Nephron (organoid): ENCODE measurements around the gene PAQR4.

Experiments
- H3K27ac Mint-ChIP-seq, 3 experiments: 2 replicates each; pipeline ENCODE4 v1.8.0; 2020; ENCODE audit warnings: mixed read lengths in 3 of 3, mild to moderate bottlenecking in 2 of 3, moderate library complexity in 1 of 3
- H3K27me3 Mint-ChIP-seq: 2 replicates; pipeline ENCODE4 v1.8.0; 2021; ENCODE audit warnings: low read depth, mild to moderate bottlenecking, moderate library complexity, mixed read lengths
- H3K36me3 Mint-ChIP-seq: 2 replicates; pipeline ENCODE4 v1.8.0; 2020; ENCODE audit warnings: low read depth, mixed read lengths
- H3K4me1 Mint-ChIP-seq: 2 replicates; pipeline ENCODE4 v1.8.0; 2020; ENCODE audit warnings: mixed read lengths
- H3K4me3 Mint-ChIP-seq, 3 experiments: 2 replicates each; pipeline ENCODE4 v1.8.0; 2020; ENCODE audit warnings: mild to moderate bottlenecking in 3 of 3, mixed read lengths in 3 of 3, moderate library complexity in 2 of 3
- H3K9me3 Mint-ChIP-seq: 2 replicates; pipeline ENCODE4 v1.8.0; 2020; ENCODE audit warnings: mixed read lengths
- CTCF ChIP-seq, 3 experiments: fragments of 200-600 bp; sonication (generic); IDR thresholded peaks; one replicate each; pipeline ENCODE4 v1.5.0; 2021; ENCODE audit warnings: antibody characterized with exemption in 3 of 3; ENCODE audit not compliant: unreplicated experiment in 3 of 3

PAQR4 gene

GRCh38 chr16:3020604-3021448, 51.7 kb downstream of the PAQR4 start:
- Mint-ChIP-seq H3K27ac (peak overlapping the region; percentile 85 to 96 (median 87)), H3K36me3 (peaks cover 4% of the 10 kb centered on the region), H3K4me3 (peak overlapping the region; percentile 90 to 92 (median 92)), H3K9me3 (no peaks in the 10 kb centered on the region), H3K27me3 (peaks cover 34% of the 10 kb centered on the region), H3K4me1 (peaks cover 33% of the 10 kb centered on the region)
- no peak for TF ChIP-seq CTCF (IDR thresholded peaks at IDR 0.05; ENCODE audit: unreplicated experiment in 3 of 3)

GRCh38 chr16:3021449-3022207, 52.5 kb downstream of the PAQR4 start:
- Mint-ChIP-seq H3K36me3 (peaks cover 12% of the 10 kb centered on the region), H3K4me3 (peak overlapping the region; percentile 90 to 92 (median 92)), H3K27me3 (peaks cover 33% of the 10 kb centered on the region), H3K27ac (peak overlapping the region; percentile 85 to 96 (median 87)), H3K4me1 (peaks cover 33% of the 10 kb centered on the region), H3K9me3 (no peaks in the 10 kb centered on the region)
- TF ChIP-seq CTCF (IDR thresholded peaks at IDR 0.05; ENCODE audit: unreplicated experiment in 3 of 3): peak in 2 of 3 experiments; percentile 30 to 42

- no peak for TF ChIP-seq CTCF (IDR thresholded peaks at IDR 0.05; ENCODE audit: unreplicated experiment in 3 of 3)
- peak overlapping the region; percentile 85 to 96 (median 87) for H3K27ac Mint-ChIP-seq
- peaks cover 33% of the 10 kb centered on the region for H3K4me1 Mint-ChIP-seq
- H3K36me3 Mint-ChIP-seq: peaks cover 12% of the 10 kb centered on the region
- peak overlapping the region; percentile 90 to 92 (median 92) for H3K4me3 Mint-ChIP-seq
- no peaks in the 10 kb centered on the region for H3K9me3 Mint-ChIP-seq
- H3K27me3 Mint-ChIP-seq: peaks cover 29% of the 10 kb centered on the region
Observed at GRCh38 chr16:3022208-3022683, 53.1 kb downstream of the PAQR4 start.

GRCh38 chr16:3022684-3023414, 53.7 kb downstream of the PAQR4 start:
- H3K27ac Mint-ChIP-seq: peak overlapping the region; percentile 85 to 96 (median 87)
- peaks cover 33% of the 10 kb centered on the region for H3K4me1 Mint-ChIP-seq
- H3K9me3 Mint-ChIP-seq: no peaks in the 10 kb centered on the region
- peaks cover 27% of the 10 kb centered on the region for H3K27me3 Mint-ChIP-seq
- peak overlapping the region; percentile 90 to 92 (median 92) for H3K4me3 Mint-ChIP-seq
- no peak for TF ChIP-seq CTCF (IDR thresholded peaks at IDR 0.05; ENCODE audit: unreplicated experiment in 3 of 3)
- H3K36me3 Mint-ChIP-seq: peaks cover 12% of the 10 kb centered on the region
